Suprapubic skin (tissue), 4 donors: Measurements from ENCODE around the gene MALRD1. TPM values are rescaled to one million over a fixed set of nuclear protein-coding genes. Genes with fewer than 3 reads are reported as not detected.

Source experiments
- DNase-seq, 2 donors: peaks; one replicate each; pipeline ENCODE4 v3.0.0-alpha.2; 2019; ENCODE audit warnings: low spot score in 2 of 2
- H3K27ac ChIP-seq: fragments of 200-600 bp; sonication (generic); one replicate; pipeline ENCODE4 v1.5.1; 2019
- H3K27me3 ChIP-seq: fragments of 200-600 bp; sonication (generic); one replicate; pipeline ENCODE4 v1.5.1; 2019
- H3K36me3 ChIP-seq: fragments of 200-600 bp; sonication (generic); one replicate; pipeline ENCODE4 v1.5.1; 2019
- H3K4me1 ChIP-seq: fragments of 200-600 bp; sonication (generic); one replicate; pipeline ENCODE4 v1.5.1; 2019
- H3K4me3 ChIP-seq: fragments of 200-600 bp; sonication (generic); one replicate; pipeline ENCODE4 v1.5.1; 2019; ENCODE audit warnings: mild to moderate bottlenecking
- H3K9me3 ChIP-seq: fragments of 200-600 bp; sonication (generic); one replicate; pipeline ENCODE4 v1.5.1; 2019
- CTCF ChIP-seq, 2 donors: fragments of 200-600 bp in 1 of 2; fragments of 450-650 bp in 1 of 2; sonication (generic) in 1 of 2; IDR thresholded peaks; one replicate each; pipeline ENCODE4 v1.5.1; 2016 to 2019; ENCODE audit warnings: antibody characterized with exemption in 2 of 2, mild to moderate bottlenecking in 1 of 2, moderate library complexity in 1 of 2
- EP300 ChIP-seq: sonication (generic); formaldehyde crosslinking; IDR thresholded peaks from one replicate; pipeline ENCODE4 v1.6.1; 2017; ENCODE audit warnings: antibody characterized with exemption
- POLR2A ChIP-seq, 2 donors: fragments of 450-650 bp; IDR thresholded peaks; one replicate each; pipeline ENCODE4 v1.6.1; 2017; ENCODE audit warnings: antibody characterized with exemption in 2 of 2, mild to moderate bottlenecking in 2 of 2, moderate library complexity in 2 of 2
- POLR2AphosphoS5 ChIP-seq, 3 donors: sonication (generic); formaldehyde crosslinking; IDR thresholded peaks; one replicate each; pipeline ENCODE4 v1.6.1; 2017; ENCODE audit warnings: antibody characterized with exemption in 3 of 3
- WGBS: methylation state at CpG from one replicate; pipeline ENCODE4 v1.1.5; 2018; 5-methylcytosine and 5-hydroxymethylcytosine counted together
- total RNA-seq, 4 donors: library from RNA; depleted of rRNA; stranded (reverse); fragments of >200 nt; gene quantifications; one replicate each; pipeline ENCODE4 v1.1.0, GENCODE V29; 2016

MALRD1 gene
- total RNA-seq, 4 donors from 2014 or later: 0.23 to 0.80 (median 0.31) TPM; not detected in 1

- H3K4me1 ChIP-seq: no peaks in the 10 kb centered on the region
- no peak overlapping the region for H3K27ac ChIP-seq
- no peaks in the 10 kb centered on the region for H3K27me3 ChIP-seq
- H3K4me3 ChIP-seq: no peak overlapping the region
- DNase-seq: no peak
- H3K36me3 ChIP-seq: no peaks in the 10 kb centered on the region
- H3K9me3 ChIP-seq: no peaks in the 10 kb centered on the region
- 54% methylated on average over 3 of the region's 3 CpGs for WGBS
- TF ChIP-seq POLR2AphosphoS5 (IDR thresholded peaks at IDR 0.05): no peak
- TF ChIP-seq POLR2A (IDR thresholded peaks at IDR 0.05): no peak
- no peak for TF ChIP-seq EP300
- no peak for TF ChIP-seq CTCF (IDR thresholded peaks at IDR 0.05)
These were observed 606.0 kb downstream of the MALRD1 start for GRCh38 chr10:19654576-19654975.

DNA sequence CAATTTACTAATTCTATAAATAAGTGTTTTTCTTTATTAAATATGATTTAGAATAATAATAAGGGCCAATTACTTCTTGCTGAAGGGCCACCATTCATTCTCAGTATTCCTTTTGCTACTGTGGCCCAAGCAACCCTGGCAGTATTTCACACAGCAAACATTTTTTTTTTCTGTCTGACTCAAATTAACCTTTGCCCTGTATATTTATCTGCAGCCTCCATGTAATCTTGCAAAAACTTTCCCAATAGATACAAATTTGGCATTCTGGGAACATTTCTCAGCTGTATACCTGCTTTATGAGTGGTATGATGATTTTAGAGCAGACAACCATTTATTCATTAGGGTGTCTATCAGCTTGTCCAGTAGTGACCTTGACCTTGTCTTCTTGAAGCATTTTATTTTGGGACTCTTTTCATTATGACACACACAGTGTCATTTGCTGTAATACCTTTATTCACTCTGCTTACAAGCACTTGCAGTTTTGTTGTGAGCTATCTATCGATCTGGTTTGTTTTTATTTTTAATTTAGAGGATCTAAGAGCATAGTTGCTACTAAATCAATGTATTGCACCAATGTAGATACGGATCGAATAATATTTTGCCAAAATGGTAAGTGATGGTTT is 607.9 kb downstream of the MALRD1 start:
- TF ChIP-seq POLR2A (IDR thresholded peaks at IDR 0.05): no peak
- TF ChIP-seq CTCF (IDR thresholded peaks at IDR 0.05): no peak
- no peak for TF ChIP-seq EP300
- TF ChIP-seq POLR2AphosphoS5 (IDR thresholded peaks at IDR 0.05): no peak
- Histone ChIP-seq H3K4me1 (no peaks in the 10 kb centered on the region), H3K27ac (no peak overlapping the region), H3K9me3 (no peaks in the 10 kb centered on the region), H3K27me3 (no peaks in the 10 kb centered on the region), H3K4me3 (no peak overlapping the region), H3K36me3 (no peaks in the 10 kb centered on the region)
- WGBS: 94% methylated on average over 3 of the region's 3 CpGs
- DNase-seq: no peak

DNA sequence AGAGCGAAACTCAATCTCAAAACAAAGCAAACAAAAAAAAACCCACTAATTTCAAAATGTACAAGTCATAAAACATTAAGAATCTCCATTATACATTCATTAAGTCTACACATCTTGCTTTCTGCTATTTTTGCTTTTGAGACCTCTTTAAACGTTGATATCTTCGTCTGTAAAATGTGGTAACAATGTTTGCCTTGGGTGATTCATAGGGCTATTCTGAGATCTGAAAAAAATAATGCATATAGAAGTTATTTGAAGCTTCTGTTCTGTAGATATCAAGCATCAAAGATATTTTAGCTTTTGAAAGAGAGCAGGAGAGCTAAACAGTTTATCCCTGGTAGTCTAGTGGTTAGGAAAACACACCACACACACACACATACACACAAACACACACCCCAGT is 609.5 kb downstream of the MALRD1 start:
- no peak for DNase-seq

DNA sequence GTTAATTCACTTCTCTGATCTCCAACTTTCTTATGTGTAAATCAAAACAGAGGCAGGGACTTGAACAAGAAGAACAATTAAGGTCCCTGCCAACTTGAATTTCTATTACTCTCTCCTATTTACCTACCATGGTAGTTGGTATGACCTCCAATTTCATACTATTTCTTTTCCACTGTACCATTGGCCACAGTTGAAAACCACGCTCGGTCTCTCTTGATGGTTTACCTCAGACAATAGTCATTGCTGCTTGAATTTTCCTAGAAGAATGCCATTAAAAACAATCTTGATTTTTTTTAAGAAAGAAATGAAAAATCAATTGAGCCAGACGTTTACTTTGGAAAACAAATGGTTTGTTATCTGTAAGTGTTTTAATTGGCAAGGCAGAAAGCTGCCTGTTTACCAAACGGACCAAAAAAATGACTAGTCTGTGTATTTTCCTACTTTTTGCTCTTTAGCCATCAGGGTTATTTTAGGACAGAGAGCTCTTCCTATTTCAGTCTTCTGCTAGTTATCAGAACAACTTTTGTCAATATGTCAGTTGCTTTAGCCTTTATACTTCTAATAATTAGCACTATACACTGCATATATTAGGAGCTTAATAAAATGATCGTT is 610.1 kb downstream of the MALRD1 start:
- Histone ChIP-seq H3K36me3 (no peaks in the 10 kb centered on the region), H3K9me3 (no peaks in the 10 kb centered on the region), H3K4me1 (no peaks in the 10 kb centered on the region), H3K27ac (no peak overlapping the region), H3K27me3 (no peaks in the 10 kb centered on the region), H3K4me3 (no peak overlapping the region)
- TF ChIP-seq CTCF (IDR thresholded peaks at IDR 0.05) (no peak), POLR2AphosphoS5 (IDR thresholded peaks at IDR 0.05) (no peak), EP300 (no peak), POLR2A (IDR thresholded peaks at IDR 0.05) (no peak)
- 66% methylated on average over 5 of the region's 5 CpGs for WGBS
- DNase-seq: no peak

More for the DNA sequence above, 609.5 kb downstream of the MALRD1 start:
- H3K36me3 ChIP-seq: no peaks in the 10 kb centered on the region
- H3K9me3 ChIP-seq: no peaks in the 10 kb centered on the region
- H3K27ac ChIP-seq: no peak overlapping the region
- H3K4me1 ChIP-seq: no peaks in the 10 kb centered on the region
- H3K4me3 ChIP-seq: no peak overlapping the region
- WGBS: 69% methylated on average over 3 of the region's 3 CpGs
- no peak for TF ChIP-seq EP300
- no peaks in the 10 kb centered on the region for H3K27me3 ChIP-seq

DNA sequence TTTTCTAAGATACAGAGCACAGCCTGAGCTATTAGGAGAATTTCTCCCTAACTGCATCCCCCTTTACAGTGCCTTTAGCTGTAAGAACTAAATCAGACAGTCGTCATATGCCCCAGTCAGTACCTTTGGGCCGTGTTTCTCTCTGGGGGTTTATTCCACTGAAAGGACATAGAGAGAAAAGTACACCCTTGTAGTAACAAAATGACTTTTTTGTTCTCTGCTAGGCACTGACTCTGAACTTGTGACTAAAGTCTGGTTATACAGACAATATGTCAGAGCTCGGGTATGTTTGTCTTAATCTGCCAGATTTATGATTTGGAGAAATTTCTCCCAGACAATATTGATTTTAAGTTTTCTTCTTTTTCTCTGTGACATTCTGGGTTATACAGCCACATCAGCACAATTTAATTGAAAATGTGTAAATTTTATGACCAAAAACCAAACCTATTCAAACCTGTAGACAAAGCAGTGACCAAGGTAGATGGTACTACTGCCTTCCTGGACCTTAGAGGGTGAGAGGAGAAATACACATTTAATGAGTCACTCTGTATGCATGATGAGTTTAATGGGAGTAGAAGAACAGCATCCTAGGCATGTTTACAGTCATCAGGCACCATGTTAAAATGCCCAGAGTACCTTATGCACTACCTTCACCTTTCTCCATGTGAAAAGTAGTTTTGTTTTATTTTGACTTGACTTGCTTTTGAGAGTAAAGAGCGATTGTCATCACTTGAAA is 611.5 kb downstream of the MALRD1 start:
- TF ChIP-seq EP300: no peak
- no peak for TF ChIP-seq POLR2A (IDR thresholded peaks at IDR 0.05)
- no peak for TF ChIP-seq CTCF (IDR thresholded peaks at IDR 0.05)
- no peak for TF ChIP-seq POLR2AphosphoS5 (IDR thresholded peaks at IDR 0.05)
- H3K9me3 ChIP-seq: no peaks in the 10 kb centered on the region
- H3K4me3 ChIP-seq: no peak overlapping the region
- no peak for DNase-seq
- H3K27ac ChIP-seq: no peak overlapping the region
- no peaks in the 10 kb centered on the region for H3K27me3 ChIP-seq
- 79% methylated on average over 4 of the region's 4 CpGs for WGBS
- no peaks in the 10 kb centered on the region for H3K4me1 ChIP-seq
- H3K36me3 ChIP-seq: no peaks in the 10 kb centered on the region
